GM18517 (cell line): ENCODE measurements around the gene SACM1L.

Experiments used
- ATAC-seq: cut with Tn5 transposase; IDR thresholded peaks from one replicate; pipeline ENCODE4 v1.9.1; 2021; ENCODE audit warnings: mild to moderate bottlenecking, moderate library complexity; ENCODE audit not compliant: unreplicated experiment

SACM1L gene

DNA sequence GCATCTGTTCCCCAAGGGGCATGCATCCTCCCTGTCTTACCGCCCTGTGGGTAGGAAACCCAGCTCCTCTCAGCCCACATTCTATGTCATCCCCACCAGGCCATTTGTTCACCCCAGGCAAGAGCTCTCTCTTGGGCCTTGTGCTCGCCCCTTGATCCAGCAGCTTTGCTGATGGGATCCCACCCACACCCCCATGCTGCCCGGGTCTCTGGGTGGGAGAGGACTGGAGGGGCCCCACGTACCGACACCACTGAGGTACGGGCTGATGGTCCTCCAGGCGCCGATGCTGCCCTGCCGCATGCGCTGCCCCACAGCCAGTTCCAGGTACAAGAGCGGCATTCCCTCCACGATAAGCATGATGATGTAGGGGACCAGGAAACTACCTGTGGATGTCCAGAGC is 92.6 kb downstream of the SACM1L start:
- ATAC-seq: no peak

DNA sequence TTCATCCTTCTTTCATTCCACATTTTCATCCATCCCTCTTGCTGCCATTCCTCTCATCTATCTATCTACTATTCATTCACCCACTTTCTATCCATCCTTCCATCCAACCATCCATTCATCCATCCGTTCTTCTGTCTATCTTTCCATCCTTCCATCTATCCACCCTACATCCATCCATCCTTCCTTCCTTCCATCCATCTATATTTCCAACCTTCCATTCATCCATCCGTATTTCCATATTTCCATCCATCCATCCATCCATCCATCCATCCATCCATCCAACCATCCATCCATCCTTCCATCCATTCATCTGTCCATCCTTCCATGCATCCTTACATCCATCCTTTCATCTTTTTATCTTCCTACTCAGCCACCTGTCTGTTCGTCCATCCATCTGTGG is 93.2 kb downstream of the SACM1L start:
- ATAC-seq: no peak

DNA sequence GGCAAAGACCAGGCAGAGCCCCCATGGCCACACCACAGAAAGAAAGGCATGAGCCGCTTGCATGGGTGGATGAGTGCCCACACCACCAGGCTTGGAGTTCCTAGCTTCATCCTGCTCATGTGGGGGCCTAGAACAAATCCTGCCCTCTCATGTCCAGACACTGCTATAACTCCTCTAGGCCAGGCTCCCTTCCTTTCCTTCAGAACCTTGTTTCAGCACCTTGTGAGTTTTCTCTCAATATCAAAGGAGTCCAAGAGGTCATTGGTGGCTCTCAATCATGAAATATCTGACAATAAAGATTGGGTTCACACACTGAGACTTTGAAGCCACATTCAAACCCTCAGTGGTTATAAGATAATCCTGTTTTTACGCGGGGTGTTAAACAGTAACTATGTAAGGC is 94.5 kb downstream of the SACM1L start:
- no peak for ATAC-seq

DNA sequence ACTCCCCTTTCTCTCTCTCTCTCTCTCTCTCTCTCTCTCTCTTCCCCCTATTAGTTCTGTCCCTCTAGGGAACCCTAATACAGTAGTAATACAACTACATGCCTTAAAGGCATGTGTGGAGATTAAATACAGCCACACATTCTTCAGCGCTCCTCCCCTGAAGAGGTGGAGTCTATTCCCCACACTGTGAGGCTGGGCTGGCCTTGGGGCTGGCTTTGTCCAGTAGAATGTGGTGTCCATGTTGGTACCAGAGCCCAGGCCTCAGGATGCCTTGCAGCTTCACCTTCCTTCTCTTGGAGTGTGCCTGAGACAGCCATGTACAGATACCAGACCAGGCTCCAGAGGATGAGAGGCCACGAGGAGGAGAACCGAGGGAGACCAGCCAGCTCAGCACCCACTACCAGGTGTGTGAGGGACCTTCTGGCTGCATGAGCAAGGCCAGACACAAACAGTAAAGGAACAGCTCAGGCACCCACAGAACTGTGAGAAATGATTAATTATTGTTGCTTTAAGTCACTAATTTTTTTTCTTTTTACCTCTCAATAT is 96.5 kb downstream of the SACM1L start:
- no peak for ATAC-seq

DNA sequence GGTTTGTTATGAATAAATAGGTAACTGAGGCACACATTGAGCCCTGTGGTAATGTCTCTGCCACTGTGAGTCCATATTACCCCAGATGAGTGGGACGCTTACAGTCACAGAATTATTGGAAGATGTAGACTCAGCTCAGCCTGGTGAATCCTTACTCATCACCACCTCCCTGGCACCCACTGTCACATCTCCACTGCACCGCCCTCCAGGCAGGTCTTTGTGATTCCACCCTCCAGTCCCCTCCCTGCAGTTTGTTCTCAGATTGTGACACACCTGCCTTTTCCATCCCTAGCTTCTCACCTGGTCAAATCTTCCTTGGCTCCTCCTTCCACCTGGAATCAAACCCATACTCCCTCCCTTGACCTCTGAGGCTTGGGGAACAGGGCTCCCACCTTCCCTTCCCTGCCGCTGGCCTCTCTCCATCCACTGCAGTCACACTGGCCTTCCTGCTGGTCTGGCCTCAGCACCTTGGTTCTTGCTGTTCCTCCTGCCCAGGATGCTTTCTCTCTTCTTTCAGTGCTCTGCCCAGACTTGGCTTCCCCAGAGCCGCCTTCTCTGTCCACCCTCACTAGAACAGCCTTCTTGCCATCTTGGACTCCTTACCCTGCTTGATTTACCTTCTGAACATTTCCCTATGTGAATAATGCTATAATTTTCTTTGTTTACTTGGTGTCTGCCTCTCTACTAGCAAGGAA is 97.8 kb downstream of the SACM1L start:
- no peak for ATAC-seq

DNA sequence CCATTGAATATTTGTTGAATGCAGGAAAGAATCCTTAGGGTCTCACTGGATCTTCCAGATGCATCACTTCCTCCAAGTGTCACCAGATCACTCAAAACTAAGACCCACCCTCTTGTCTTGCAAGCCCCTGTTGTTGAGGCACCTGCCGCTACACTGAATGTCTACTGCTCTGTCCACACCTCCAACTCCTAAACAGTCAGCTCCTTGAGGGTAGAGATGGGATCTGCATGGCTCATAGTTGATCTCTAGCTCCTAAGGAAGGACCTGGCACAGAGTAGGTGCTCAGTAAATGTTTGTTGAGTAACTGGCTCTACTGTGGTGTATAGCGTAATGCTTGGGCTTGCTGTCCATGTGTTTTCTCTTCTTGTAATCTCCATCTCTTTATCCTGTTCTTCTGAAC is 98.4 kb downstream of the SACM1L start:
- ATAC-seq: no peak

DNA sequence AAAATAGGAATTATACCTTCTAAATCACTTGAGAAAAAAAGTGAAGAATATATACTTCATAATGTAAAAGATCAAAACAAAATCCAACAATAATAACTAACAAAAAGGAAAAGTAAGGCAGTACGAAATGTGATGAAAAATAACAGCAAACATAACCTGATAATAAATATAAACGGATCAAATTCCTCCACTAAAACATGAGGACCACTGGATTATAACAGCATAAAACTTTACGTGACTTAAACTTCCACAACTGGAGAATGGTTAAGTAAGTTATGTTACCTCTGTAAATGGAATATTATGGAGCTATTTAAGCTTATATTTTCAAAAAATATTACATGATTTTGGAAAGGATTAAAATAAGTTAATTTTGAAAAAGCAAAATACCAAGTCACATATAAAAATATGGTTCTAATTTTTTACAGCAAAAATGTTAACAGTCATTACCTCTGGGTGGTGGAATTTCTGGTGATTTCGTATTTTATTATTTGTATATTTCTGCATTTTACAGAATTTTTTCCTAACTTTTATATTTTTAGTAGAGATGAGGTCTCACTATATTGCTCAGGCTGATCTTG is 100.1 kb downstream of the SACM1L start:
- ATAC-seq: no peak

DNA sequence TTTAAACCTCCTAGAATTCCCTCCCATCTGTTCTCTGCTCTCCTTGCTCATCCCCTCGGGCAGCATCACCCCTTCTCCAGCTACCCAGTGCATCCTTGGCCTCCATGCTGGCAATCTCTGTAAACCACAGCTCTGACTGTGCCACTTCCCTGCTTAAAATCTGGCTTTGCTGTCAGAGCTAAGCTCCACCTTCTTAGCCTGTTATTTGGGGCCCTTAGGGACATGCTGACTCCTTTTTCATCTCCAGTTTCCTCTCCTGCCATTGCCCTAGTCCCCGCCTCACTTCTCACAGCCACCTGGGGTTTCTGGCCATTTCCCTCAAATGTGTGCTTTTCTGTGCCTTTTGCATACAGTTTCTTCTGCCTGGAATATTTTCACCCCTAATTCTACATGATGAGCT is 101.4 kb downstream of the SACM1L start:
- no peak for ATAC-seq

DNA sequence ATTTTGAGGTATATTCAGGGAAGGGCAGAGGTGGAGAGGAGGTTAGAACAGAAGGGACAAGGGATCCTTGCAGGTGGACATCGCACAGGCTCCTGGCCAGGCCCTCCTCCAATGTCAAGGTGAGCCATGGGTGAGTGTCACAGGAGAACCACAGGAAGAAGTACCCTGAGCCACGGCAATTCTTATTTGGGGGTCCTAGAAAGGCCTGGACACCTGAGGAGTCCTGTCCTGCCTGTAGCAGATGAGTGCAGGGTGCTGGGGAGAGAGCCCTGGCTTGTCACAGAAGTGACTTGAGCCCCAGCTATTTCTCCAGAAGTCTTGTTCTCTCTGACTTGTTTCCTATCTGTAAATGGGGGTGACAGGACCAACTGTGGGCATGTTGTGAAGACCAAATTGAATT is 102.8 kb downstream of the SACM1L start:
- ATAC-seq: no peak

DNA sequence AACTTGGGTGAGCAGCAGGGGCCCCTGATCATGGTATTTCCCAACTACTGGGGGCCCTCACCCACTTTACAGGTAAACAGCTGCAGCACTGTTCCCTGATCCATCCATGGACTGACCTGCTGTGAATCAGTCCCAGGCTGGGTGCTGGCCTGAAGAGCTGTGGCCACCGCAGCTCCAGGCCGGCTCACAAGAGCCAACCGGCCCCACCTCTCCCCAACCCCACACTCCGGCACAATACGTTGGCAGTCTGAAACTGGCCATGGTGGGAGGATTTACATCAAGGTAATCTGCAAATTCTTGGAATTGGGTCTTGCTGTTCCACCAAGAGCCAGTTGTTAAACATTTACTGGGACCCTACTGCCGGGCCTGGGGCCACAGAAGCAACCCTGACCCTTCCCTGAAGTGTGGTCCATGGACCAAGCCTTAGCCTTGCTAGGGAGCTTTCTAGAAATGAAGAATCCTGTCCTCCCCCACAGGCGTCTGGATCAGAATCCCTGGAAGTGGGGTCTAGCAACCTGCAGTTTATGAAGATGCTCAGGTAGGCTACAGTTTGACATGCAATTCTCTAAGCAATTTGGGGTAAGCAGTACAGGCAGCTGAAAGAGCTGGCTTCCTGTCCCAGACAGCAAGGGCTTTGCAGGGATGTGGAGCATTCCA is 103.4 kb downstream of the SACM1L start:
- no peak for ATAC-seq

DNA sequence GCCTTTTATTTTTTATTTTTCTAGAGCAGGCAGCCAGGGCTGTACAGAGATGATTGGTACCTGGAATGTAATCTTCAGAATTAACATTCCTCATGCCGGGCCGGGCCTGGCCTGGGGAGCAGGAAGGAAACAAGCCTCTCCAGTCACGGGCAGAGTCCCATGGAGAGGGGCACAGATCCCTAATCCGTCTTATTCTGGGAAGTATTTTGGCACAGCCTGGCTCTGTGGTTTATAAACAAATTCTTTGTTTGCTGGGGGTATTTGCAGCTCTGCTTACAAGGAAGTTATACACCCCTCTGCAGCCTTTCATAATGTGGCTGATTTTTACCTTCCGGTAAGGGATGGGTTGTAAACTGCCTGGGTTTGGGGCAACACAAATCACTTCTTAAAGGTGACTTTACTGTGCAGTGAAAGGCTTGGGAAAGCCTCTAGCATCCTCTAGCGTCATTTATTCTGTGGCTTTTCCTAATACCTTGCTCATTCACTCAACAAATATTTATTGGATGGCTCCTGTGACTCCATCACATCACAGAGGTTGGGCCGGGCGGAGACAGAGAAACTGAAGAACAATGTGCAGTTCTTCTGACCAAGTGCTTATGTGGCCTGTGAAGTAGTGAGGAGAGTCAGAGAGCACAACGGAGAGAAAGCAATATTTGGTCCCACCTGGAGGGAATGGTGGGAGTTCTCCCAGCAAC is 104.4 kb downstream of the SACM1L start:
- ATAC-seq: no peak

DNA sequence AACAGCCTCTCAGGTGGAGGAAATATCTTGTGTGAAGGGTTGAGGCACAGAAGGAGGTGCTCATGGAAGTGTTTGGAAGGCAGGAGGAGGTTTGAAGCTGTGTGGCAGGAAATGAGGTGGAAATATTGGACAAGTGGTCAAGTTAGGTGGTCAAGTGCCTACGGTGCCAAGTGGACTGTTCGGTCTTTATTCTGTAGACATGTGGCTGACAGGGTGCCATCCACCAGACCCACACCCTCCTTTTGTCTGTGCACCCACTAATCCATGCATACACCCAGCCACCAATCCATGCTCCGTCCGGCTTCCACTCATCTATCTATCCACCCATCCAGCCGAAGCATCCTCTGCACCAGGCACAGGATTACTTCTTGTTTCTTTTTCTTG is 105.0 kb downstream of the SACM1L start:
- ATAC-seq: no peak

DNA sequence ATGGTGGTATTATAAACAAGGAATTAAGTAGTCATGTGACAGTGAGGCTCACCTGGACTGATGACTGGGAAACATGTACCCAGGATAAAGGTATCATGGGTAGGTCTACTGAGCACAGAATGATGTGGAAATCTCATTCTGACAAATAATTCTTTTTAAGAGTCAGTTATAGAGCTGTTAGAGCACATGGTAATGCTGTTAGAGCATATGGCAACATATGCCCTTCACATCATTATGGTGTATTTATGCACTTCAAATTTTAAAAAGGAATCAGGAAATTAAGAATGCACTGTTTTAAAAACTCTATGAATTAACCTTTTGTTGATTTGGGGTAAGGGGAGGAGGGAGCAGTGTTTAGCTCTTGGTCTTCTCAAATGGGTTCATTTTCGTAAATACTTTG is 105.5 kb downstream of the SACM1L start:
- ATAC-seq: no peak
